Measurements from ENCODE around the gene MMP15.
"Not testable (repeated sequence)": the region's sequence is repeated elsewhere in the genome, so short reads cannot be mapped to it uniquely, and the experiment has no call there.

MMP15 gene

GRCh38 chr16:58025351-58026138 lies at the start of gene MMP15:
TSS of gene MMP15 (plus strand) at chr16:58025754. CDS start at chr16:58026351, 597 bp downstream.
- no peak for TF ChIP-seq CTCF (IDR thresholded peaks at IDR 0.05; ENCODE audit: control insufficient read depth, extremely low read depth, insufficient read depth)
- peak; percentile 80 for DNase-seq (ENCODE audit: low read depth)
- peak within 1 kb of the TSS; percentile 85 for H3K4me3 ChIP-seq (ENCODE audit: low read depth, low read length)

DNA sequence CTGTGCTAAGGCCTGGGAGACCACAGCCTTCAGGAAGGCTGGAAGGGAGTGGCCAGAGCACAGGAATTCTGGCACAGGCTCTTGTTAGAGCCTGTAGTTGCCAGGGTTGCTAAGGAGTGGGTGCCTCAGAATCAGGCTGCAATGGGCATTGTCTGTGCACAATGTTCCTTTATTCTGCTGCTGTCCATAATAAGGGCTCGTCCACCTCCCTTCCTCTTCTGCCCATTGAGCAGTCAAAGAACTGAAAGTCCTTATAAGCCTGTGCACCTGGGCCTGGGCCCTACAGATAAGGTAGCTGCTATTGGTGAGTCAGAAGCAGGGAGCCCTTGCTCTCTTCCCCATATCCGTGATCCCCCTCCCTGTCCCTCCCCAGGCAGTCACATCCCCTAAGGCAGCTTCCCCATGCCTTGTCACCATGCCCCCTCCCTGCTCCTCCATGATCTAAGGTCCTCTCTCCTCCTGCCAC lies 49.2 kb upstream of the MMP15 start:
- no peak for TF ChIP-seq CTCF (IDR thresholded peaks at IDR 0.05; ENCODE audit: control insufficient read depth, extremely low read depth, insufficient read depth)
- no peak overlapping the region for H3K4me3 ChIP-seq (ENCODE audit: low read depth, low read length)
- DNase-seq (ENCODE audit: low read depth), result no peak

DNA sequence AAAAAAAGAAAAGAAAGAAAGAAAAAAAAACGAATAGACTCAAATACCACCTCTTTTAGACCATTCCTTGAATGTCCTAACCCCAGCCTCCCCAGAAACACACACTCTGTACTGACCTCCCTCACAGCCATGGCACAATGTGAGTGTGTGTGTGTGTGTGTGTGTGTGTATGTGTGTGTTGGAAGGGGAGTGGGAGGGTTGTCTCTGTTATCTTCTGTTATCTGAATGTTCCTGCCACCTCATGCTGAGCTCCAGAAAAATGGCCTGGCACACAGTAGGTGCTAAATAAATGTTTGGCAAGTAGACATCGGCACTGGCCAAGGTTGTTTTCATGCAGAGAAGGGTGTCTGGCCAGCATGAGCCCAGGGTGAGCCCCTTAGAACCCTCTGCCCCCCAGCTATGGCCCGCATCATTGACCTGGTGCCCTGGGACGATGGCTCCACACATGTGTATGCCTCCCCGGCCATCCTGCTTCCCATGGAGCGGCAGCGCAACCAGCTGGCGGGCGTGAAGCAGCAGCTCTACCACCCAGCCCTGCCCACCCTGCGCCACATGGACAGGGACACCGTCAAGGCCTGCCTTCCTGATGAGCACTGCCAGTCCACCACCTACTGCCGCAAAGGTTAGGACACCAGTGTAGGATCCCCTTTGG lies 48.0 kb upstream of the MMP15 start:
- no peak for DNase-seq (ENCODE audit: low read depth)
- no peak for TF ChIP-seq CTCF (IDR thresholded peaks at IDR 0.05; ENCODE audit: control insufficient read depth, extremely low read depth, insufficient read depth)

GRCh38 chr16:57978070-57978465 lies 47.5 kb upstream of the MMP15 start:
- DNase-seq (ENCODE audit: low read depth), result not testable (repeated sequence)

More for the DNA sequence above, 48.0 kb upstream of the MMP15 start:
- H3K4me3 ChIP-seq (ENCODE audit: low read depth, low read length), result no peak overlapping the region

DNA sequence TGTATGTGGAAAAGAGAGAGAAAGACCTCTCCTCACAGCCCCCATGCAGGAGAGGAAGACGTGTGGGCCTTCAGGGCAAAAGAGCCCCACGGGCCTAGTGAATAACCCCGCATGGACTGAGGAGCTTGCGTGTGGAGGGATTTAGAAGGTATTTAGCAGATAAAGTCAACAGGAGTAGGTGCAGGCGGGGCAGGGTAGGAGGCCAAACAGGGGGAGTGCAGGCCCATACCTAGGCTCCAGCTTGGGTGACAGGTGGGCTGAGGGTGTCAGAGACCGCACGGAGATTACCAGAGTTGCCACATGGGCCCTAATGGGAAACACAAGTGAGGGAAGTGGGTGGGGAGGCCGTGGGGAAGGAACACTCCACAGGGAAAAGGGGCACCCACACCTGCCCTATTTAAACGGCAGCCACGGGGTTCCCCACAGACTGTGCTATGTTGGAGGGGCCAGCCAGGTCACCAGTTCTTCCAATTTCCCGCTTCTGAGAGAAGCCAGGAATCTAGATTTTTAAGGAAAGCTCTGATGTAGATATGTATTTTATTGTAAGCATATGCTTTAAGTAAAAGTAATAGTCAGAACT lies 46.5 kb upstream of the MMP15 start:
- no peak for TF ChIP-seq CTCF (IDR thresholded peaks at IDR 0.05; ENCODE audit: control insufficient read depth, extremely low read depth, insufficient read depth)
- no peak overlapping the region for H3K4me3 ChIP-seq (ENCODE audit: low read depth, low read length)
- DNase-seq (ENCODE audit: low read depth), result no peak

More at GRCh38 chr16:57978070-57978465, 47.5 kb upstream of the MMP15 start:
- not testable (repeated sequence) for H3K4me3 ChIP-seq (ENCODE audit: low read depth, low read length)

DNA sequence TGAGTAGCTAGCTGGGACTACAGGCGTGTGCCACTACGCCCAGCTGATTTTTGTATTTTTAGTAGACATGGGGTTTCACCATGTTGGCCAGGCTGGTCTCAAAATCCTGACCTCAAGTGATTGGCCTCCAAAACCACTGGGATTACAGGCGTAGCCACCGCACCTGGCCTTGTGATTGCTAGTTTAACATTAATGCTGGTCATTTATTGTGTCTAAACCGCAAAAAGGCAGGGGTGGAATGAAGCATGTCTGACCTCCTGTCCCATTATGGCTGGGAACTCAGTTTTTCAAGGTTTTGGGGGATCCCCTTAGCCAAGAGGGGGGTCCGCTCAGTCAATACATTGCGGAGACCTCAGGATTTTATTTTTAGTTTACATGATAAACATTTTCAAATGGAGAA lies 43.9 kb upstream of the MMP15 start:
- TF ChIP-seq CTCF (IDR thresholded peaks at IDR 0.05; ENCODE audit: control insufficient read depth, extremely low read depth, insufficient read depth), result no peak
- H3K4me3 ChIP-seq (ENCODE audit: low read depth, low read length), result no peak overlapping the region
- no peak for DNase-seq (ENCODE audit: low read depth)

DNA sequence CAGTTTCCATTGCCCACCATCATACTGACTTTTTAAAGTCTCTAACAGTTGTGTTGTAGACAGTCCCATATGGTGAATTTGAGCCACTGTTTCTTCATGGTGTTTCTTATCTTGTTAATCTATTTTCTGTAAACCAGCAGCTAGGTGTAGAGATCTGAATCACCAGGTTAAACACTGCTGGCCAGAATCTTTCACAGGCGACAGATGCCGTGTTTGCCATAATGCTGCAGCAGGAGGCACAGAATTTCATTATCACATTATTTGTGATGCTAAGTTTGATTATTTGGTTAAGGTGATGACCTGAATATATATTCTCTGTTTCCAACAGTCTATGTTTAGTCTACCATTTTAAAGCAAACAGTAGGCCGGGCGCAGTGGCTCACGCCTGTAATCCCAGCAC lies 43.2 kb upstream of the MMP15 start:
- TF ChIP-seq CTCF (IDR thresholded peaks at IDR 0.05; ENCODE audit: control insufficient read depth, extremely low read depth, insufficient read depth), result no peak
- no peak for DNase-seq (ENCODE audit: low read depth)
- H3K4me3 ChIP-seq (ENCODE audit: low read depth, low read length), result no peak overlapping the region
